Gastroesophageal sphincter (tissue), 4 donors: Measurements from ENCODE around the gene TSPYL4. TPM values are rescaled to one million over a fixed set of nuclear protein-coding genes. Genes with fewer than 3 reads are reported as not detected.

ENCODE experiments used
- ATAC-seq: fragments of 150-250 bp; one replicate; pipeline ENCODE4 v1.9.1; 2016; ENCODE audit warnings: mild to moderate bottlenecking, moderate library complexity
- H3K27ac ChIP-seq, 4 donors: fragments of 200-600 bp; sonication (generic) in 3 of 4; 1 replicate in 3 of 4; 2 replicates in 1 of 4; pipeline ENCODE4 v1.5.1; 2016 to 2019
- H3K27me3 ChIP-seq: fragments of 200-600 bp; sonication (generic); one replicate; pipeline ENCODE4 v1.5.1; 2019
- H3K36me3 ChIP-seq, 2 donors: fragments of 200-600 bp; sonication (generic); one replicate each; pipeline ENCODE4 v1.5.1; 2019; ENCODE audit warnings: control low read depth in 1 of 2
- H3K4me1 ChIP-seq, 3 donors: fragments of 200-600 bp; sonication (generic); 1 replicate in 2 of 3; 2 replicates in 1 of 3; pipeline ENCODE4 v1.5.1; 2016 to 2019; ENCODE audit warnings: control low read depth in 2 of 3
- H3K4me3 ChIP-seq, 2 donors: fragments of 200-600 bp; sonication (generic); one replicate each; pipeline ENCODE4 v1.5.1; 2019; ENCODE audit warnings: mild to moderate bottlenecking in 1 of 2, moderate library complexity in 1 of 2
- H3K9me3 ChIP-seq, 3 donors: fragments of 200-600 bp; sonication (generic); one replicate each; pipeline ENCODE4 v1.5.1; 2017 to 2019; ENCODE audit warnings: control low read depth in 2 of 3
- CTCF ChIP-seq, 4 experiments: fragments of 200-600 bp in 2 of 4; fragments of 450-650 bp in 2 of 4; sonication (generic) in 1 of 4; IDR thresholded peaks; one replicate each; pipeline ENCODE4 v1.5.1; 2017 to 2019; ENCODE audit warnings: antibody characterized with exemption in 4 of 4, mild to moderate bottlenecking in 2 of 4, moderate library complexity in 2 of 4
- EP300 ChIP-seq: sonication (generic); formaldehyde crosslinking; IDR thresholded peaks from one replicate; pipeline ENCODE4 v1.6.1; 2017; ENCODE audit warnings: antibody characterized with exemption, mild to moderate bottlenecking
- POLR2A ChIP-seq, 2 donors: fragments of 450-650 bp; IDR thresholded peaks; one replicate each; pipeline ENCODE4 v1.6.1; 2017; ENCODE audit warnings: antibody characterized with exemption in 2 of 2, mild to moderate bottlenecking in 2 of 2, moderate library complexity in 1 of 2
- POLR2AphosphoS5 ChIP-seq: sonication (generic); formaldehyde crosslinking; IDR thresholded peaks from one replicate; pipeline ENCODE4 v1.6.1; 2017; ENCODE audit warnings: antibody characterized with exemption
- WGBS, 2 donors: methylation state at CpG; one replicate each; pipeline ENCODE4 v1.1.5; 2018; ENCODE audit warnings: low coverage in 1 of 2; 5-methylcytosine and 5-hydroxymethylcytosine counted together
- total RNA-seq, 4 donors: library from RNA; depleted of rRNA; stranded (reverse); fragments of >200 nt; gene quantifications; one replicate each; pipeline ENCODE4 v1.1.0, GENCODE V29; 2016

TSPYL4 gene
- total RNA-seq, 4 donors from 2014 or later, result 19.1 to 28.5 (median 20.0) TPM

- whole genome bisulfite sequencing, 2 donors, result 93 to 100% methylated on average over 1 to 2 of the region's 2 CpGs
- no peak for ATAC-seq
- H3K36me3 ChIP-seq, result peaks cover 0 to 31% of the 10 kb centered on the region in 2 donors
- H3K27ac ChIP-seq, result no peak overlapping the region
- TF ChIP-seq POLR2AphosphoS5, result no peak
- no peak for TF ChIP-seq POLR2A (IDR thresholded peaks at IDR 0.05)
- TF ChIP-seq EP300, result no peak
- no peak for TF ChIP-seq CTCF (IDR thresholded peaks at IDR 0.05)
- H3K4me1 ChIP-seq, result no peaks in the 10 kb centered on the region
- no peak overlapping the region for H3K4me3 ChIP-seq
- no peaks in the 10 kb centered on the region for H3K9me3 ChIP-seq
- no peaks in the 10 kb centered on the region for H3K27me3 ChIP-seq
Measured at GRCh38 chr6:116221911-116222310, 32.0 kb downstream of the TSPYL4 start.

- ATAC-seq, result no peak
- TF ChIP-seq POLR2AphosphoS5, result no peak
- no peak for TF ChIP-seq EP300
- TF ChIP-seq CTCF (IDR thresholded peaks at IDR 0.05), result no peak
- no peak for TF ChIP-seq POLR2A (IDR thresholded peaks at IDR 0.05)
- H3K9me3 ChIP-seq, result no peaks in the 10 kb centered on the region
- no peaks in the 10 kb centered on the region for H3K4me1 ChIP-seq
- H3K4me3 ChIP-seq, result no peak overlapping the region
- H3K36me3 ChIP-seq, result peaks cover 0 to 31% of the 10 kb centered on the region in 2 donors
- WGBS, 2 donors, result 74 to 87% methylated on average over 2 to 3 of the region's 3 CpGs
- H3K27me3 ChIP-seq, result no peaks in the 10 kb centered on the region
- no peak overlapping the region for H3K27ac ChIP-seq
Measured at GRCh38 chr6:116221067-116221466, 32.8 kb downstream of the TSPYL4 start.

GRCh38 chr6:116218866-116219265, 35.0 kb downstream of the TSPYL4 start:
- H3K4me3 ChIP-seq, result no peak overlapping the region
- WGBS, 2 donors, result 46 to 78% methylated on average over 5 of the region's 5 CpGs
- H3K27ac ChIP-seq, result no peak overlapping the region
- H3K9me3 ChIP-seq, result no peaks in the 10 kb centered on the region
- ATAC-seq, result no peak
- peaks cover 0 to 24% of the 10 kb centered on the region in 2 donors for H3K36me3 ChIP-seq
- H3K4me1 ChIP-seq, result no peaks in the 10 kb centered on the region
- no peak for TF ChIP-seq CTCF (IDR thresholded peaks at IDR 0.05)
- no peak for TF ChIP-seq EP300
- H3K27me3 ChIP-seq, result no peaks in the 10 kb centered on the region

- Histone ChIP-seq H3K27ac (no peak overlapping the region), H3K4me3 (no peak overlapping the region), H3K4me1 (no peaks in the 10 kb centered on the region), H3K36me3 (peaks cover 0 to 19% of the 10 kb centered on the region in 2 donors), H3K9me3 (no peaks in the 10 kb centered on the region), H3K27me3 (no peaks in the 10 kb centered on the region)
- TF ChIP-seq CTCF (IDR thresholded peaks at IDR 0.05) (peak; percentile 20 to 55 (median 32)), EP300 (no peak)
- WGBS, 2 donors, result 36 to 41% methylated on average over 3 of the region's 3 CpGs
- no peak for ATAC-seq
Measured at GRCh38 chr6:116218172-116218633, 35.7 kb downstream of the TSPYL4 start.

- TF ChIP-seq EP300 (no peak), CTCF (IDR thresholded peaks at IDR 0.05) (peak; percentile 25 to 59 (median 51))
- H3K36me3 ChIP-seq, result peaks cover 0 to 10% of the 10 kb centered on the region in 2 donors
- no peaks in the 10 kb centered on the region for H3K4me1 ChIP-seq
- no peaks in the 10 kb centered on the region for H3K27me3 ChIP-seq
- H3K4me3 ChIP-seq, result no peak overlapping the region
- H3K27ac ChIP-seq, result no peak overlapping the region
- WGBS, 2 donors, result 0 to 12% methylated on average over 1 of the region's 1 CpG
- H3K9me3 ChIP-seq, result no peaks in the 10 kb centered on the region
- ATAC-seq, result peak; percentile 75
Measured at GRCh38 chr6:116217069-116217468, 36.8 kb downstream of the TSPYL4 start.
